Endothelial cell of umbilical vein (primary cell): Measurements from ENCODE around the gene GRID1. TPM values are rescaled to one million over a fixed set of nuclear protein-coding genes. Genes with fewer than 3 reads are reported as not detected.

ENCODE experiments used
- BruUV-seq: library from RNA; stranded (reverse); fragments of 400-500 nt; replicated peaks from 2 replicates; lab custom pipeline; 2021; lab: Mats Ljungman, UMichigan
- CTCF ChIA-PET: fragments of 300-600, 350-600 bp; sonication (Branson Sonifier 250); formaldehyde crosslinking; loops from one replicate; lab custom pipeline; 2021; ENCODE audit warnings: antibody characterized with exemption, inconsistent platforms; lab: Charles Lee
- POLR2A ChIA-PET: fragments of 300-600, 350-600 bp; sonication (Branson Sonifier 250); formaldehyde crosslinking; loops from one replicate; lab custom pipeline; 2021; ENCODE audit warnings: antibody characterized with exemption, inconsistent platforms; lab: Charles Lee
- DNase-seq: peaks from one replicate; pipeline ENCODE4 v3.0.0-alpha.2; 2011; ENCODE audit warnings: low read depth, low spot score
- FAIRE-seq: peaks from 2 replicates; lab custom pipeline; 2011; peaks lifted over from hg19 to GRCh38; lab: Jason Lieb, UNC
- H2AFZ ChIP-seq: 2 replicates; pipeline ENCODE4 v1.6.0; 2012; ENCODE audit warnings: low read depth, low read length, control low read depth, inconsistent platforms
- H3K27ac ChIP-seq: 2 replicates; pipeline ENCODE4 v1.5.1; 2011; ENCODE audit warnings: low read depth, mild to moderate bottlenecking, control low read depth, low read length, moderate library complexity; ENCODE audit not compliant: insufficient read depth
- H3K27me3 ChIP-seq, 2 experiments: 2 replicates each; pipeline versions ENCODE4 v1.6.0 to v1.6.1; 2011; ENCODE audit warnings: low read length in 2 of 2, mixed read lengths in 1 of 2; ENCODE audit not compliant: control insufficient read depth in 2 of 2, insufficient read depth in 2 of 2
- H3K36me3 ChIP-seq, 2 experiments: 2 replicates in 1 of 2; 3 replicates in 1 of 2; pipeline ENCODE4 v1.5.1; 2011; ENCODE audit warnings: low read length in 2 of 2, mild to moderate bottlenecking in 1 of 2, moderate library complexity in 1 of 2; ENCODE audit not compliant: control insufficient read depth in 2 of 2, insufficient read depth in 2 of 2; ENCODE audit errors: extremely low read depth in 1 of 2
- H3K4me1 ChIP-seq: 3 replicates; pipeline ENCODE4 v1.5.1; 2011; ENCODE audit warnings: mild to moderate bottlenecking, low read length; ENCODE audit not compliant: control insufficient read depth, insufficient read depth; ENCODE audit errors: extremely low read depth
- H3K4me2 ChIP-seq: 2 replicates; pipeline ENCODE4 v1.6.1; 2011; ENCODE audit warnings: low read length, control low read depth, mixed read lengths; ENCODE audit not compliant: insufficient read depth
- H3K4me3 ChIP-seq, 3 experiments: fragments of 200-600 bp in 1 of 3; sonication (generic), shearing (Covaris generic) in 1 of 3; replicated peaks in 1 of 3; 2 replicates each; pipeline ENCODE4 v1.5.1; 2011 to 2016; ENCODE audit warnings: control low read depth in 3 of 3, low read length in 3 of 3, mild to moderate bottlenecking in 2 of 3, inconsistent platforms in 1 of 3, low read depth in 1 of 3, moderate library complexity in 1 of 3; ENCODE audit not compliant: insufficient read depth in 1 of 3
- H3K79me2 ChIP-seq: 2 replicates; pipeline ENCODE4 v1.6.0; 2012; ENCODE audit warnings: low read length, inconsistent platforms; ENCODE audit not compliant: control insufficient read depth, insufficient read depth
- H3K9ac ChIP-seq: replicated peaks from 2 replicates; pipeline ENCODE3; 2011; ENCODE audit warnings: low read length, control low read depth; ENCODE audit not compliant: insufficient read depth; ENCODE audit errors: extremely low read depth
- H3K9me1 ChIP-seq: replicated peaks from 3 replicates; pipeline ENCODE4 v1.6.0; 2011; ENCODE audit warnings: mild to moderate bottlenecking, low read length; ENCODE audit not compliant: control insufficient read depth, insufficient read depth; ENCODE audit errors: extremely low read depth
- H3K9me3 ChIP-seq: replicated peaks from 2 replicates; pipeline ENCODE4 v1.5.1; 2012; ENCODE audit warnings: low read length, inconsistent platforms; ENCODE audit not compliant: control insufficient read depth, insufficient read depth
- H4K20me1 ChIP-seq: replicated peaks from 2 replicates; pipeline ENCODE3; 2011; ENCODE audit warnings: mild to moderate bottlenecking, low read length; ENCODE audit not compliant: control insufficient read depth, insufficient read depth; ENCODE audit errors: extremely low read depth
- EZH2 ChIP-seq: IDR thresholded peaks from 2 replicates; pipeline ENCODE4 v1.6.1; 2012; ENCODE audit warnings: borderline replicate concordance, low read depth, mild to moderate bottlenecking, moderate library complexity, low read length, inconsistent platforms; ENCODE audit not compliant: severe bottlenecking
- FOS ChIP-seq: IDR thresholded peaks from 2 replicates; pipeline ENCODE4 v1.6.1; 2011; ENCODE audit warnings: mild to moderate bottlenecking, low read length, moderate library complexity, borderline replicate concordance; ENCODE audit not compliant: insufficient read depth
- GATA2 ChIP-seq: IDR thresholded peaks from 2 replicates; pipeline ENCODE4 v1.7.0; 2011; ENCODE audit warnings: low read depth, mild to moderate bottlenecking, moderate library complexity, mixed read lengths, low read length; ENCODE audit not compliant: insufficient read length, insufficient read depth
- JUN ChIP-seq: IDR thresholded peaks from 2 replicates; pipeline ENCODE4 v1.6.1; 2011; ENCODE audit warnings: borderline replicate concordance, low read depth; ENCODE audit not compliant: insufficient read length, insufficient read depth
- MYC ChIP-seq: IDR thresholded peaks from one replicate; pipeline ENCODE4 v1.6.1; 2011; ENCODE audit warnings: mild to moderate bottlenecking, low read depth, low read length
- POLR2A ChIP-seq: IDR thresholded peaks from 2 replicates; pipeline ENCODE4 v1.6.1; 2012; ENCODE audit warnings: low read depth, mild to moderate bottlenecking, control low read depth, low read length
- POLR2AphosphoS5 ChIP-seq: IDR thresholded peaks from 2 replicates; pipeline ENCODE4 v1.6.1; 2012; ENCODE audit warnings: low read depth, mild to moderate bottlenecking, control low read depth, low read length, moderate library complexity; ENCODE audit not compliant: insufficient read depth
- dilution Hi-C: fragments of 300-500 bp; cut with MboI; formaldehyde crosslinking; loops from one replicate; pipeline ENCODE4 v1.15.0; 2019; ENCODE audit warnings: low sequenced_read_pairs; ENCODE audit not compliant: extremely low pct_ligation_motif_present
- intact Hi-C: fragments of 100-400 bp; cut with micrococcal nuclease; formaldehyde crosslinking; loops from one replicate; pipeline ENCODE4 v1.10.0; 2022
- polyA plus RNA-seq, 4 experiments: library from polyadenylated mRNA; depleted of rRNA in 3 of 4; stranded (reverse) in 3 of 4; unstranded in 1 of 4; fragments of >200 nt; gene quantifications; 2 replicates each; pipeline versions ENCODE4 v1.2.1 to v1.2.3, GENCODE V29; 2011 to 2012; ENCODE audit warnings: missing spikeins in 1 of 4
- total RNA-seq: library from RNA; stranded (reverse); gene quantifications from 2 replicates; pipeline ENCODE4 v1.2.3, GENCODE V29; 2021
- TF ChIP-seq, protein P1 (sequence below): IDR thresholded peaks from 2 replicates; pipeline ENCODE4 v1.6.1; 2011; ENCODE audit not compliant: insufficient read depth, insufficient read length
- TF ChIP-seq, protein P2 (sequence below), 2 donors: IDR thresholded peaks; 1 replicate in 1 of 2; 2 replicates in 1 of 2; pipeline ENCODE4 v1.5.1; 2011; ENCODE audit warnings: low read length in 2 of 2, mild to moderate bottlenecking in 2 of 2, moderate library complexity in 2 of 2, control low read depth in 1 of 2, inconsistent platforms in 1 of 2, low read depth in 1 of 2; ENCODE audit not compliant: insufficient read depth in 1 of 2; ENCODE audit errors: extremely low read depth in 1 of 2

Gene GRID1
- total and polyA plus RNA-seq, 2 donors (not counting 3 experiments of a cell fraction or from before 2014, with no cell fraction given): not detected

- dilution Hi-C loops (no loop called here), intact Hi-C loops (no loop called here)
- Histone ChIP-seq H3K9ac (no peak overlapping the region), H3K79me2 (no peaks in the 10 kb centered on the region), H3K36me3 (no peaks in the 10 kb centered on the region), H3K4me2 (no peak overlapping the region), H3K4me3 (no peak overlapping the region), H3K9me3 (no peaks in the 10 kb centered on the region), H3K27me3 (no peaks in the 10 kb centered on the region), H4K20me1 (no peaks in the 10 kb centered on the region), H3K4me1 (no peaks in the 10 kb centered on the region), H3K27ac (no peak overlapping the region), H2AFZ (no peak overlapping the region), H3K9me1 (no peaks in the 10 kb centered on the region)
- FAIRE-seq (no peak), DNase-seq (no peak)
- TF ChIP-seq FOS (no peak), POLR2A (no peak), EZH2 (no peak), MYC (no peak), JUN (no peak), POLR2AphosphoS5 (no peak), GATA2 (no peak)
- TF ChIP-seq, protein P1, sequence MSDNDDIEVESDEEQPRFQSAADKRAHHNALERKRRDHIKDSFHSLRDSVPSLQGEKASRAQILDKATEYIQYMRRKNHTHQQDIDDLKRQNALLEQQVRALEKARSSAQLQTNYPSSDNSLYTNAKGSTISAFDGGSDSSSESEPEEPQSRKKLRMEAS: no peak
- TF ChIP-seq, protein P2, sequence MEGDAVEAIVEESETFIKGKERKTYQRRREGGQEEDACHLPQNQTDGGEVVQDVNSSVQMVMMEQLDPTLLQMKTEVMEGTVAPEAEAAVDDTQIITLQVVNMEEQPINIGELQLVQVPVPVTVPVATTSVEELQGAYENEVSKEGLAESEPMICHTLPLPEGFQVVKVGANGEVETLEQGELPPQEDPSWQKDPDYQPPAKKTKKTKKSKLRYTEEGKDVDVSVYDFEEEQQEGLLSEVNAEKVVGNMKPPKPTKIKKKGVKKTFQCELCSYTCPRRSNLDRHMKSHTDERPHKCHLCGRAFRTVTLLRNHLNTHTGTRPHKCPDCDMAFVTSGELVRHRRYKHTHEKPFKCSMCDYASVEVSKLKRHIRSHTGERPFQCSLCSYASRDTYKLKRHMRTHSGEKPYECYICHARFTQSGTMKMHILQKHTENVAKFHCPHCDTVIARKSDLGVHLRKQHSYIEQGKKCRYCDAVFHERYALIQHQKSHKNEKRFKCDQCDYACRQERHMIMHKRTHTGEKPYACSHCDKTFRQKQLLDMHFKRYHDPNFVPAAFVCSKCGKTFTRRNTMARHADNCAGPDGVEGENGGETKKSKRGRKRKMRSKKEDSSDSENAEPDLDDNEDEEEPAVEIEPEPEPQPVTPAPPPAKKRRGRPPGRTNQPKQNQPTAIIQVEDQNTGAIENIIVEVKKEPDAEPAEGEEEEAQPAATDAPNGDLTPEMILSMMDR (IDR thresholded peaks at IDR 0.05; ENCODE audit: extremely low read depth in 1 of 2, insufficient read depth in 1 of 2, low read depth in 1 of 2, low read length in 2 of 2): no peak
- BruUV-seq: no TSS peak
- ChIA-PET CTCF (no interaction called here), POLR2A (no interaction called here)
These were observed 742.1 kb downstream of the GRID1 start for GRCh38 chr10:85624511-85624910.
